DND-41 (cell line): ENCODE results near the gene TOGARAM1.

Experiments
- CTCF ChIP-seq: IDR thresholded peaks from 2 replicates; pipeline ENCODE4 v1.5.1; 2012; ENCODE audit warnings: borderline replicate concordance, low read length, moderate library complexity, mild to moderate bottlenecking; ENCODE audit not compliant: poor library complexity, severe bottlenecking; ENCODE audit errors: extremely low read depth
- EZH2 ChIP-seq: IDR thresholded peaks from 3 replicates; pipeline ENCODE4 v1.6.1; 2012; ENCODE audit warnings: borderline replicate concordance, low read depth, mild to moderate bottlenecking, moderate library complexity, low read length, inconsistent platforms; ENCODE audit not compliant: severe bottlenecking

GRCh38 chr14:45051180-45051579 lies 89.2 kb downstream of the TOGARAM1 start:
- TF ChIP-seq CTCF: no peak
- no peak for TF ChIP-seq EZH2
